H1 (cell line): ENCODE results near the gene PDE4C. TPM values are rescaled to one million over a fixed set of nuclear protein-coding genes. Genes with fewer than 3 reads are reported as not detected.

Source experiments
- CTCF ChIA-PET: fragments of 300-600 bp; sonication (Branson Sonifier 250); formaldehyde crosslinking; loops from one replicate; lab custom pipeline; 2021; ENCODE audit not compliant: partially characterized antibody; lab: Charles Lee
- POLR2A ChIA-PET: fragments of 300-600 bp; sonication (Branson Sonifier 250); formaldehyde crosslinking; loops from one replicate; lab custom pipeline; 2021; ENCODE audit warnings: inconsistent platforms; ENCODE audit not compliant: partially characterized antibody; lab: Charles Lee
- DNase-seq, 2 experiments: peaks; one replicate each; pipeline versions ENCODE4 v3.0.0 to v3.0.0-alpha.2; 2010 to 2022; ENCODE audit warnings: low spot score in 2 of 2, low read depth in 1 of 2, mixed read lengths in 1 of 2
- FAIRE-seq: peaks from 2 replicates; lab custom pipeline; 2011; peaks lifted over from hg19 to GRCh38; lab: Jason Lieb, UNC
- H2AFZ ChIP-seq: 2 replicates; pipeline ENCODE4 v1.8.1; 2012; ENCODE audit warnings: low read length, inconsistent platforms
- H2AK5ac ChIP-seq: 2 replicates; pipeline ENCODE4 v1.6.1; 2013; ENCODE audit warnings: low read depth, low read length
- H2BK120ac ChIP-seq: replicated peaks from 2 replicates; pipeline ENCODE3; 2013; ENCODE audit warnings: low read depth, low read length, inconsistent platforms
- H2BK12ac ChIP-seq: 2 replicates; pipeline ENCODE4 v1.6.1; 2013; ENCODE audit warnings: low read depth, low read length
- H2BK15ac ChIP-seq: 2 replicates; pipeline ENCODE4 v1.6.1; 2013; ENCODE audit warnings: low read length
- H2BK20ac ChIP-seq: 2 replicates; pipeline ENCODE4 v1.6.1; 2013; ENCODE audit warnings: low read length
- H2BK5ac ChIP-seq: 2 replicates; pipeline ENCODE4 v1.6.1; 2013; ENCODE audit warnings: low read depth, low read length
- H3K14ac ChIP-seq: 2 replicates; pipeline ENCODE4 v1.6.1; 2013; ENCODE audit warnings: inconsistent platforms; ENCODE audit not compliant: insufficient read length
- H3K18ac ChIP-seq: 2 replicates; pipeline ENCODE4 v1.6.1; 2013; ENCODE audit warnings: low read length; ENCODE audit errors: extremely low read depth
- H3K23ac ChIP-seq: 2 replicates; pipeline ENCODE4 v1.6.1; 2013; ENCODE audit warnings: inconsistent platforms; ENCODE audit not compliant: insufficient read length
- H3K23me2 ChIP-seq: 2 replicates; pipeline ENCODE4 v1.6.1; 2013; ENCODE audit warnings: low read depth, low read length
- H3K27ac ChIP-seq: 2 replicates; pipeline ENCODE4 v1.6.1; 2011; ENCODE audit warnings: low read depth, low read length, inconsistent platforms
- H3K27me3 ChIP-seq, 4 experiments: replicated peaks in 1 of 4; 1 replicate in 1 of 4; 2 replicates in 3 of 4; pipeline versions ENCODE4 v1.6.1 to v1.8.1; 2011 to 2013; ENCODE audit warnings: low read length in 3 of 4, mild to moderate bottlenecking in 3 of 4, inconsistent platforms in 2 of 4, mixed read lengths in 2 of 4, moderate library complexity in 1 of 4; ENCODE audit not compliant: control insufficient read depth in 3 of 4, insufficient read depth in 3 of 4; ENCODE audit errors: extremely low read depth in 1 of 4
- H3K36me3 ChIP-seq, 4 experiments: 2 replicates each; pipeline versions ENCODE4 v1.6.1 to v1.8.1; 2011 to 2013; ENCODE audit warnings: mild to moderate bottlenecking in 4 of 4, low read length in 3 of 4, moderate library complexity in 2 of 4, control low read depth in 1 of 4, inconsistent platforms in 1 of 4; ENCODE audit not compliant: insufficient read depth in 4 of 4, control insufficient read depth in 2 of 4
- H3K4ac ChIP-seq: replicated peaks from 2 replicates; pipeline ENCODE3; 2013; ENCODE audit warnings: low read length, low read depth, mixed read lengths, inconsistent platforms; ENCODE audit not compliant: insufficient read length
- H3K4me1 ChIP-seq, 4 experiments: replicated peaks in 1 of 4; 1 replicate in 1 of 4; 2 replicates in 3 of 4; pipeline versions ENCODE4 v1.6.1 to v1.8.1; 2011 to 2013; ENCODE audit warnings: low read length in 3 of 4, inconsistent platforms in 2 of 4, mixed read lengths in 1 of 4; ENCODE audit not compliant: insufficient read depth in 4 of 4, control insufficient read depth in 3 of 4
- H3K4me2 ChIP-seq, 2 experiments: 2 replicates each; pipeline versions ENCODE4 v1.6.1 to v1.8.1; 2011 to 2013; ENCODE audit warnings: low read depth in 2 of 2, low read length in 2 of 2, control low read depth in 1 of 2, inconsistent platforms in 1 of 2, mild to moderate bottlenecking in 1 of 2; ENCODE audit not compliant: insufficient read depth in 1 of 2
- H3K4me3 ChIP-seq, 4 experiments: fragments of 200-600, 300-600 bp in 1 of 4; sonication (generic), shearing (Covaris generic), sonication (Bioruptor Twin) in 1 of 4; 2 replicates each; pipeline versions ENCODE4 v1.5.1 to v1.8.1; 2011 to 2016; ENCODE audit warnings: low read length in 4 of 4, low read depth in 3 of 4, control low read depth in 2 of 4, inconsistent platforms in 2 of 4, mild to moderate bottlenecking in 2 of 4, mixed read lengths in 1 of 4, moderate library complexity in 1 of 4; ENCODE audit not compliant: insufficient read depth in 2 of 4; ENCODE audit errors: extremely low read depth in 1 of 4
- H3K56ac ChIP-seq: replicated peaks from 2 replicates; pipeline ENCODE3; 2013; ENCODE audit warnings: low read depth, mild to moderate bottlenecking, mixed read lengths, low read length, inconsistent platforms; ENCODE audit not compliant: insufficient read length
- H3K79me1 ChIP-seq: 2 replicates; pipeline ENCODE4 v1.6.1; 2013; ENCODE audit warnings: low read depth, low read length, control low read depth
- H3K79me2 ChIP-seq, 2 experiments: 2 replicates each; pipeline versions ENCODE4 v1.6.1 to v1.8.1; 2012 to 2013; ENCODE audit warnings: low read length in 2 of 2, mild to moderate bottlenecking in 2 of 2, inconsistent platforms in 1 of 2; ENCODE audit not compliant: insufficient read depth in 2 of 2, control insufficient read depth in 1 of 2
- H3K9ac ChIP-seq, 4 experiments: replicated peaks in 1 of 4; 1 replicate in 1 of 4; 2 replicates in 3 of 4; pipeline versions ENCODE4 v1.6.1 to v1.8.1; 2011 to 2013; ENCODE audit warnings: low read depth in 3 of 4, low read length in 3 of 4, control low read depth in 2 of 4, mild to moderate bottlenecking in 2 of 4, moderate library complexity in 2 of 4, inconsistent platforms in 1 of 4; ENCODE audit errors: extremely low read depth in 1 of 4
- H3K9me3 ChIP-seq, 2 experiments: 2 replicates each; pipeline versions ENCODE4 v1.6.1 to v1.8.1; 2012 to 2013; ENCODE audit warnings: mild to moderate bottlenecking in 2 of 2, moderate library complexity in 2 of 2, control low read depth in 1 of 2, inconsistent platforms in 1 of 2, low read depth in 1 of 2, low read length in 1 of 2, mixed read lengths in 1 of 2; ENCODE audit not compliant: insufficient read depth in 2 of 2
- H4K20me1 ChIP-seq, 2 experiments: replicated peaks in 1 of 2; 2 replicates each; pipeline versions ENCODE3 to v1.8.1; 2011 to 2013; ENCODE audit warnings: inconsistent platforms in 2 of 2, low read length in 2 of 2, mild to moderate bottlenecking in 1 of 2; ENCODE audit not compliant: insufficient read depth in 2 of 2, control insufficient read depth in 1 of 2
- H4K5ac ChIP-seq: 2 replicates; pipeline ENCODE4 v1.6.1; 2013; ENCODE audit warnings: low read length, low read depth, mixed read lengths, inconsistent platforms; ENCODE audit not compliant: insufficient read length
- H4K8ac ChIP-seq: 2 replicates; pipeline ENCODE4 v1.8.0; 2013; ENCODE audit warnings: mild to moderate bottlenecking, moderate library complexity, low read length, inconsistent platforms; ENCODE audit not compliant: insufficient read depth; ENCODE audit errors: extremely low read depth
- H4K91ac ChIP-seq: replicated peaks from 2 replicates; pipeline ENCODE3; 2013; ENCODE audit warnings: low read length, mixed read lengths, inconsistent platforms; ENCODE audit not compliant: insufficient read length
- ASH2L ChIP-seq: fragments of 200-600, 300-600 bp; sonication (generic); IDR thresholded peaks from one replicate; pipeline ENCODE4 v1.7.1; 2017; ENCODE audit warnings: low read length
- ATF2 ChIP-seq: IDR thresholded peaks from 2 replicates; pipeline ENCODE4 v1.6.1; 2012; ENCODE audit warnings: low read length, inconsistent platforms
- GTF2F1 ChIP-seq: IDR thresholded peaks from 2 replicates; pipeline ENCODE4 v1.6.1; 2012; ENCODE audit warnings: low read depth, low read length, improper control_type of control experiment, borderline replicate concordance
- JUND ChIP-seq: IDR thresholded peaks from 2 replicates; pipeline ENCODE4 v1.6.1; 2011; ENCODE audit warnings: mild to moderate bottlenecking, improper control_type of control experiment, low read length
- KDM4A ChIP-seq: IDR thresholded peaks from one replicate; pipeline ENCODE4 v1.7.1; 2012; ENCODE audit warnings: low read depth, mild to moderate bottlenecking, moderate library complexity, low read length, inconsistent platforms; ENCODE audit not compliant: severe bottlenecking
- TAF7 ChIP-seq: optimal IDR thresholded peaks from 2 replicates; pipeline ENCODE3; 2011; ENCODE audit warnings: low read depth, mild to moderate bottlenecking, inconsistent platforms, low read length, moderate library complexity, borderline replicate concordance
- TEAD4 ChIP-seq: IDR thresholded peaks from 2 replicates; pipeline ENCODE4 v1.6.1; 2012; ENCODE audit warnings: low read depth, low read length, inconsistent platforms, mixed read lengths
- ZNF274 ChIP-seq: IDR thresholded peaks from 2 replicates; pipeline ENCODE4 v1.7.0; 2012; ENCODE audit warnings: low read length, borderline replicate concordance; ENCODE audit errors: extremely low read depth
- WGBS, 2 experiments: shearing (Covaris generic) in 1 of 2; methylation state at CpG; one replicate each; pipeline versions ENCODE4 v1.1.6 to v1.1.7; 2013 to 2015; ENCODE audit warnings: low lambda C conversion rate in 2 of 2, mixed read lengths in 2 of 2, inconsistent platforms in 1 of 2, low coverage in 1 of 2, missing lambda C conversion rate in 1 of 2; ENCODE audit not compliant: insufficient replicate concordance in 2 of 2, insufficient coverage in 1 of 2, insufficient read length in 1 of 2; ENCODE audit errors: extremely low coverage in 1 of 2, missing lambda C conversion rate in 1 of 2; 5-methylcytosine and 5-hydroxymethylcytosine counted together
- polyA plus RNA-seq, 7 experiments: library from polyadenylated mRNA; depleted of rRNA in 3 of 7; stranded (reverse) in 5 of 7; unstranded in 2 of 7; fragments of >200 nt in 5 of 7; fragments of 200-250 nt in 2 of 7; gene quantifications; 1 replicate in 5 of 7; 2 replicates in 1 of 7; 4 replicates in 1 of 7; pipeline versions ENCODE4 v1.2.1 to v1.2.3, GENCODE V29; 2011 to 2013; ENCODE audit warnings: missing spikeins in 2 of 7, mixed read lengths in 2 of 7
- total RNA-seq: library from RNA; stranded (reverse); fragmentation: NEBNext Ultra II Directional; extraction: Animal tissue kit (Norgen Biotek cat#: 25700); gene quantifications from 2 replicates; pipeline ENCODE4 v1.2.1, GENCODE V29; 2021

Gene PDE4C
- total and polyA plus RNA-seq, 2 of the 8 experiments (the other 6 are each of a cell fraction or from before 2014, with no cell fraction given): 2.7 to 3.1 TPM

DNA sequence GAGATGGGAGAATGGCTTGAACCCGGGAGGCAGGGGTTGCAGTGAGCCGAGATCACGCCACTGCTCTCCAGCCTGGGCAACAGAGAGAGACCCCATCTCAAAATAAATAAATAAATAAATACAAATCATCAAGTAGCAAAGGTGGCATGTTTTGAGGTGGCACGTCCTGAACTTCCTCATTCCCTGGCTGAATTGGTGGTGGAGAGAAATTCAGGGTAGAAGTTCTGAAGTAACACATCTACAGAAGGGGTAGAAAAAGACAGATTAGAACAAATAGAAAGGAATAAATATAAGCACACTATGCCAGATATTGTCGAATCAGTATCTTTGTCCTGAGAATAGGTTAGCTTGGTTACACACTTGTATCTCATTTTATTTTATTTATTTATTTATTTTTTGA lies 46.3 kb downstream of the PDE4C start:
- Histone ChIP-seq H3K4me1 (no peaks in the 10 kb centered on the region), H3K4ac (no peak overlapping the region), H3K27ac (no peak overlapping the region), H3K23me2 (no peaks in the 10 kb centered on the region), H2BK5ac (no peak overlapping the region), H3K4me3 (no peak overlapping the region), H4K8ac (no peak overlapping the region), H3K18ac (no peak overlapping the region), H3K9ac (no peak overlapping the region), H3K79me1 (no peaks in the 10 kb centered on the region), H3K9me3 (no peaks in the 10 kb centered on the region), H3K27me3 (peaks cover 0 to 7% (median under 1%) of the 10 kb centered on the region in 4 experiments; a peak in 5 of 7 replicates), H3K4me2 (no peak overlapping the region), H3K23ac (no peak overlapping the region), H2BK15ac (no peak overlapping the region), H2BK12ac (no peak overlapping the region), H2BK120ac (no peak overlapping the region), H2AFZ (no peak overlapping the region), H2AK5ac (no peak overlapping the region), H3K56ac (no peak overlapping the region), H4K91ac (no peak overlapping the region), H4K5ac (no peak overlapping the region), H4K20me1 (peaks cover 0 to 1% of the 10 kb centered on the region in 2 experiments), H3K79me2 (no peaks in the 10 kb centered on the region), H3K36me3 (no peaks in the 10 kb centered on the region), H3K14ac (no peak overlapping the region), H2BK20ac (no peak overlapping the region)
- WGBS, 2 experiments: 89% methylated on average over 5 of the region's 5 CpGs; no CpG with 5 or more reads in 1 of the 2 experiments
- DNase-seq: no peak
- POLR2A ChIA-PET: interaction anchor here (0.6 to 1.3 kb wide), 3 partner anchors 11 to 102 kb away, joined by 3 read pairs; no protein-coding TSS in a partner anchor
- TF ChIP-seq GTF2F1 (no peak), ASH2L (no peak), ATF2 (no peak), TEAD4 (no peak), ZNF274 (no peak), KDM4A (no peak), JUND (no peak), TAF7 (no peak)
- no peak for FAIRE-seq
- CTCF ChIA-PET: interaction anchor here (0.7 to 1.6 kb wide), 2 partner anchors 12 to 83 kb away, joined by 3 to 5 read pairs; no protein-coding TSS in a partner anchor
